IMR-90 (cell line): Measurements from ENCODE around the gene ANK2.

Experiments used
- CEBPB ChIP-seq: IDR thresholded peaks from 2 replicates; pipeline ENCODE4 v1.6.1; 2012; ENCODE audit warnings: low read depth, low read length, improper control_type of control experiment
- CHD1 ChIP-seq: IDR thresholded peaks from 2 replicates; pipeline ENCODE4 v1.6.1; 2012; ENCODE audit warnings: low read depth, low read length, improper control_type of control experiment
- MAZ ChIP-seq: IDR thresholded peaks from 2 replicates; pipeline ENCODE4 v1.6.1; 2012; ENCODE audit warnings: low read depth, mild to moderate bottlenecking, low read length, improper control_type of control experiment, moderate library complexity, borderline replicate concordance
- MXI1 ChIP-seq: IDR thresholded peaks from 2 replicates; pipeline ENCODE4 v1.6.1; 2012; ENCODE audit warnings: low read depth, mild to moderate bottlenecking, low read length, moderate library complexity, borderline replicate concordance
- POLR2A ChIP-seq: IDR thresholded peaks from 2 replicates; pipeline ENCODE4 v1.6.1; 2012; ENCODE audit warnings: mild to moderate bottlenecking, low read depth, low read length
- RAD21 ChIP-seq: IDR thresholded peaks from 2 replicates; pipeline ENCODE4 v1.6.1; 2012; ENCODE audit warnings: low read length, improper control_type of control experiment
- RCOR1 ChIP-seq: IDR thresholded peaks from 2 replicates; pipeline ENCODE4 v1.6.1; 2012; ENCODE audit warnings: mild to moderate bottlenecking, low read length, improper control_type of control experiment; ENCODE audit not compliant: insufficient replicate concordance
- TF ChIP-seq, protein P1 (sequence below): conservative IDR thresholded peaks from 2 replicates; pipeline ENCODE4 v1.5.1; 2012; ENCODE audit warnings: mild to moderate bottlenecking, low read depth, low read length, improper control_type of control experiment
- TF ChIP-seq, protein P2 (sequence below): fragments of 150-350 bp; IDR thresholded peaks from 2 replicates; pipeline ENCODE4 v1.6.1; 2017; ENCODE audit warnings: mild to moderate bottlenecking, antibody characterized with exemption, low read length, low read depth
- TF ChIP-seq, protein P3 (sequence below): fragments of 150-350 bp; IDR thresholded peaks from 2 replicates; pipeline ENCODE4 v1.6.1; 2016; ENCODE audit warnings: low read depth, mild to moderate bottlenecking, low read length, moderate library complexity, borderline replicate concordance

DNA sequence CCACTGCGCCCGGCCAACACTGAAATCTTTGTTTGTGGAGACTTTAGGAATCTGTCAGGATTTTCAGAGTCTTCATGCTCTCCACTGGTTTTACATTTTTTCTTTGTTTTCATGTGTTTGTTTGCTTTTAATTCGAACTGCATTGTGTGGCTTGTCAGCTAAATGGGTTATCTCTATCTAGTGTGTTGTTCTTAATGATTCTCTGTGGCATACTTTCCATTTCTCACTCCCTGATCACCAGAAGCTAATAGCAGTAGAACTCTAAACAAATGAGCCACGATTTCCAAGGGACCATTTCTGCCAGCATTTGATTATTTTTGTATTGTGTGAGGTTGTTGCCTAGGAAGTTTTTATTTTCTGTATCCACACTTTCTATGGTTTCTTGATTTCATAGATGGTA is 359.7 kb downstream of the ANK2 start:
- TF ChIP-seq, protein P1, sequence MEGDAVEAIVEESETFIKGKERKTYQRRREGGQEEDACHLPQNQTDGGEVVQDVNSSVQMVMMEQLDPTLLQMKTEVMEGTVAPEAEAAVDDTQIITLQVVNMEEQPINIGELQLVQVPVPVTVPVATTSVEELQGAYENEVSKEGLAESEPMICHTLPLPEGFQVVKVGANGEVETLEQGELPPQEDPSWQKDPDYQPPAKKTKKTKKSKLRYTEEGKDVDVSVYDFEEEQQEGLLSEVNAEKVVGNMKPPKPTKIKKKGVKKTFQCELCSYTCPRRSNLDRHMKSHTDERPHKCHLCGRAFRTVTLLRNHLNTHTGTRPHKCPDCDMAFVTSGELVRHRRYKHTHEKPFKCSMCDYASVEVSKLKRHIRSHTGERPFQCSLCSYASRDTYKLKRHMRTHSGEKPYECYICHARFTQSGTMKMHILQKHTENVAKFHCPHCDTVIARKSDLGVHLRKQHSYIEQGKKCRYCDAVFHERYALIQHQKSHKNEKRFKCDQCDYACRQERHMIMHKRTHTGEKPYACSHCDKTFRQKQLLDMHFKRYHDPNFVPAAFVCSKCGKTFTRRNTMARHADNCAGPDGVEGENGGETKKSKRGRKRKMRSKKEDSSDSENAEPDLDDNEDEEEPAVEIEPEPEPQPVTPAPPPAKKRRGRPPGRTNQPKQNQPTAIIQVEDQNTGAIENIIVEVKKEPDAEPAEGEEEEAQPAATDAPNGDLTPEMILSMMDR = no peak
- TF ChIP-seq, protein P2, sequence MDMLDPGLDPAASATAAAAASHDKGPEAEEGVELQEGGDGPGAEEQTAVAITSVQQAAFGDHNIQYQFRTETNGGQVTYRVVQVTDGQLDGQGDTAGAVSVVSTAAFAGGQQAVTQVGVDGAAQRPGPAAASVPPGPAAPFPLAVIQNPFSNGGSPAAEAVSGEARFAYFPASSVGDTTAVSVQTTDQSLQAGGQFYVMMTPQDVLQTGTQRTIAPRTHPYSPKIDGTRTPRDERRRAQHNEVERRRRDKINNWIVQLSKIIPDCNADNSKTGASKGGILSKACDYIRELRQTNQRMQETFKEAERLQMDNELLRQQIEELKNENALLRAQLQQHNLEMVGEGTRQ = no peak
- TF ChIP-seq, protein P3, sequence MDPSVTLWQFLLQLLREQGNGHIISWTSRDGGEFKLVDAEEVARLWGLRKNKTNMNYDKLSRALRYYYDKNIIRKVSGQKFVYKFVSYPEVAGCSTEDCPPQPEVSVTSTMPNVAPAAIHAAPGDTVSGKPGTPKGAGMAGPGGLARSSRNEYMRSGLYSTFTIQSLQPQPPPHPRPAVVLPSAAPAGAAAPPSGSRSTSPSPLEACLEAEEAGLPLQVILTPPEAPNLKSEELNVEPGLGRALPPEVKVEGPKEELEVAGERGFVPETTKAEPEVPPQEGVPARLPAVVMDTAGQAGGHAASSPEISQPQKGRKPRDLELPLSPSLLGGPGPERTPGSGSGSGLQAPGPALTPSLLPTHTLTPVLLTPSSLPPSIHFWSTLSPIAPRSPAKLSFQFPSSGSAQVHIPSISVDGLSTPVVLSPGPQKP = no peak
- TF ChIP-seq MXI1 (no peak), CEBPB (no peak), CHD1 (no peak), MAZ (no peak), POLR2A (no peak), RCOR1 (no peak), RAD21 (no peak)
